SU-DHL-6 (cell line): ENCODE results near the gene PRDM16.

Source experiments
- EZH2phosphoT487 ChIP-seq: fragments of 200-600 bp; sonication (generic), shearing (Covaris generic); conservative IDR thresholded peaks from 2 replicates; pipeline ENCODE4 v1.6.1; 2018; ENCODE audit warnings: mild to moderate bottlenecking, antibody characterized with exemption, low read length, moderate library complexity, mixed read lengths
- TF ChIP-seq, protein P1 (sequence below): fragments of 200-600 bp; sonication (generic); IDR thresholded peaks from one replicate; pipeline ENCODE4 v1.5.1; 2017; ENCODE audit warnings: antibody characterized with exemption, mild to moderate bottlenecking, low read length, moderate library complexity; ENCODE audit not compliant: insufficient read depth, poor library complexity, severe bottlenecking

- TF ChIP-seq, protein P1, sequence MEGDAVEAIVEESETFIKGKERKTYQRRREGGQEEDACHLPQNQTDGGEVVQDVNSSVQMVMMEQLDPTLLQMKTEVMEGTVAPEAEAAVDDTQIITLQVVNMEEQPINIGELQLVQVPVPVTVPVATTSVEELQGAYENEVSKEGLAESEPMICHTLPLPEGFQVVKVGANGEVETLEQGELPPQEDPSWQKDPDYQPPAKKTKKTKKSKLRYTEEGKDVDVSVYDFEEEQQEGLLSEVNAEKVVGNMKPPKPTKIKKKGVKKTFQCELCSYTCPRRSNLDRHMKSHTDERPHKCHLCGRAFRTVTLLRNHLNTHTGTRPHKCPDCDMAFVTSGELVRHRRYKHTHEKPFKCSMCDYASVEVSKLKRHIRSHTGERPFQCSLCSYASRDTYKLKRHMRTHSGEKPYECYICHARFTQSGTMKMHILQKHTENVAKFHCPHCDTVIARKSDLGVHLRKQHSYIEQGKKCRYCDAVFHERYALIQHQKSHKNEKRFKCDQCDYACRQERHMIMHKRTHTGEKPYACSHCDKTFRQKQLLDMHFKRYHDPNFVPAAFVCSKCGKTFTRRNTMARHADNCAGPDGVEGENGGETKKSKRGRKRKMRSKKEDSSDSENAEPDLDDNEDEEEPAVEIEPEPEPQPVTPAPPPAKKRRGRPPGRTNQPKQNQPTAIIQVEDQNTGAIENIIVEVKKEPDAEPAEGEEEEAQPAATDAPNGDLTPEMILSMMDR = no peak
- TF ChIP-seq EZH2phosphoT487 = no peak
Observed at GRCh38 chr1:3176028-3176427, 107.0 kb downstream of the PRDM16 start.
